ENCODE data around the gene GADL1.

GRCh38 chr3:30855400-30856292 is 38.8 kb downstream of the GADL1 start:
- TF ChIP-seq CTCF (IDR thresholded peaks at IDR 0.05; ENCODE audit: insufficient read depth, low read length, poor library complexity, severe bottlenecking): no peak
- TF ChIP-seq EZH2phosphoT487 (conservative IDR thresholded peaks at IDR 0.05; ENCODE audit: low read length): no peak
